ENCODE results near the gene NUMBL. TPM values are rescaled to one million over a fixed set of nuclear protein-coding genes. Genes with fewer than 3 reads are reported as not detected.

Gene NUMBL
- total and polyA plus RNA-seq, 2 of the 4 experiments (the other 2 are of a cell fraction): 6.3 to 29.0 TPM

- dilution Hi-C loops (cut with HindIII; ENCODE audit: low sequenced_read_pairs, unreplicated experiment): no loop called here
- H4K91ac ChIP-seq (ENCODE audit: insufficient read depth, low read depth, low read length): peak overlapping the region; percentile 66
- H3K4ac ChIP-seq (ENCODE audit: low read depth, low read length): peak overlapping the region; percentile 74
- no TSS peak for BruUV-seq (replicated peaks)
- peak overlapping the region; percentile 96 for H2AK5ac ChIP-seq (ENCODE audit: low read depth, low read length)
- H4K20me1 ChIP-seq (ENCODE audit: insufficient read depth, low read length): peaks cover 3% of the 10 kb centered on the region; the same call in 1 of the 2 replicates
- H2BK15ac ChIP-seq (ENCODE audit: low read depth, low read length): peak overlapping the region; percentile 86; the same call in 2 of the 3 replicates
- intact Hi-C loops (cut with micrococcal nuclease): no loop called here
- H3K4me3 ChIP-seq (ENCODE audit: insufficient read depth, low read depth, low read length): no peak overlapping the region
- DNase-seq (no peak), ATAC-seq (ENCODE audit: low read depth) (no peak)
- no peak overlapping the region for H3K4me2 ChIP-seq (ENCODE audit: low read depth, low read length)
- peak overlapping the region; percentile 29 for H3K14ac ChIP-seq (replicated peaks; ENCODE audit: low read depth, low read length)
- CTCF ChIA-PET: interaction anchor here (1.3 to 1.6 kb wide), 2 partner anchors 13 to 19 kb away, joined by 3 to 4 read pairs; no protein-coding TSS in a partner anchor
- H4K5ac ChIP-seq (ENCODE audit: low read depth, low read length): peak overlapping the region; percentile 36; the same call in 1 of the 2 replicates
- POLR2A ChIA-PET (ENCODE audit: unreplicated experiment): interaction anchor here (0.8 kb wide), 1 partner anchor 13 kb away, joined by 4 read pairs; no protein-coding TSS in a partner anchor
- H3K23ac ChIP-seq (ENCODE audit: low read depth, low read length): no peak overlapping the region
- peaks cover 49% of the 10 kb centered on the region for H3K36me3 ChIP-seq (ENCODE audit: control insufficient read depth, insufficient read depth, low read length)
- no CpG with 5 or more reads among the region's 5 CpGs for WGBS, 2 experiments (ENCODE audit: extremely low coverage in 2 of 2, insufficient read length in 1 of 2)
- TF ChIP-seq USF2 (IDR thresholded peaks at IDR 0.05; ENCODE audit: low read depth, low read length) (no peak), CEBPB (IDR thresholded peaks at IDR 0.05; ENCODE audit: low read depth, low read length) (no peak), BHLHE40 (IDR thresholded peaks at IDR 0.05; ENCODE audit: low read depth, low read length) (no peak), RAD21 (IDR thresholded peaks at IDR 0.05; ENCODE audit: low read length) (no peak)
- H2AFZ ChIP-seq (replicated peaks; ENCODE audit: low read length, poor library complexity): no peak overlapping the region
- no peak overlapping the region for H3K9ac ChIP-seq (ENCODE audit: low read depth, low read length)
- peak overlapping the region; percentile 18; the same call in 1 of the 2 replicates for H3K27ac ChIP-seq (ENCODE audit: insufficient read depth, low read length)
- peaks cover 12% of the 10 kb centered on the region; the same call in 1 of the 2 replicates for H3K4me1 ChIP-seq (ENCODE audit: control insufficient read depth, insufficient read depth, low read length)
- no peak overlapping the region for H3K56ac ChIP-seq (ENCODE audit: extremely low read depth, insufficient read depth, low read length)
- H2BK20ac ChIP-seq (ENCODE audit: low read depth, low read length): peak overlapping the region; percentile 69; the same call in 1 of the 2 replicates
- H2BK120ac ChIP-seq (ENCODE audit: low read depth, low read length): peak overlapping the region; percentile 76; the same call in 1 of the 2 replicates
- H4K8ac ChIP-seq (ENCODE audit: low read depth in 2 of 2, low read length in 2 of 2): peak overlapping the region; percentile 73 to 77; a peak in 3 of 4 replicates
- no peak overlapping the region for H2AK9ac ChIP-seq (replicated peaks; ENCODE audit: low read depth, low read length, poor library complexity)
- in situ Hi-C loops (cut with MboI; ENCODE audit: low sequenced_read_pairs): no loop called here
- H2BK5ac ChIP-seq (ENCODE audit: low read depth, low read length, poor library complexity, severe bottlenecking): peak overlapping the region; percentile 15
- no peaks in the 10 kb centered on the region for H3K27me3 ChIP-seq (ENCODE audit: control insufficient read depth, insufficient read depth, low read length)
- H3K79me1 ChIP-seq (ENCODE audit: low read depth in 1 of 2, low read length in 2 of 2): peaks cover 4 to 28% of the 10 kb centered on the region in 2 experiments
- no peaks in the 10 kb centered on the region for H3K9me3 ChIP-seq (ENCODE audit: control insufficient read depth, insufficient read depth, low read length)
- peak overlapping the region; percentile 10 for H3K18ac ChIP-seq (ENCODE audit: low read depth, low read length)
- peaks cover 12% of the 10 kb centered on the region for H3K9me1 ChIP-seq (ENCODE audit: insufficient read depth, low read length)
Observed at GRCh38 chr19:40616178-40616577, 74.3 kb downstream of the NUMBL start.

Small RNA genes lying within 50 kb of the gene (microRNA-seq; reads per million reads assigned to microRNA genes)
- not detected for gene RNU6-195P (ENCODE audit: insufficient read depth, insufficient read length)

Small RNA genes lying within 50 kb of the gene (small RNA-seq; reads per million reads assigned to genes)
- 0 reads per million in 5 experiments for gene RNU6-195P

Other genes with a start within 250 kb of the NUMBL start
- gene SERTAD3, start 246.3 kb downstream of the NUMBL start, total RNA-seq (2012; rRNA removed): 23.3 and 25.6 TPM in 2 replicates
- 17.9 and 20.5 TPM in 2 replicates for gene SERTAD3, start 246.3 kb downstream of the NUMBL start, polyA plus RNA-seq (2012; rRNA removed)
- gene BLVRB, start 224.9 kb downstream of the NUMBL start, total RNA-seq (2012; rRNA removed): 65.2 and 67.5 TPM in 2 replicates
- gene BLVRB, start 224.9 kb downstream of the NUMBL start, polyA plus RNA-seq (2012; rRNA removed): 102 and 113 TPM in 2 replicates
- gene SPTBN4, start 223.7 kb downstream of the NUMBL start, total RNA-seq (2012; rRNA removed): 0.72 and 0.83 TPM in 2 replicates
- 0.59 and 0.91 TPM in 2 replicates for gene SPTBN4, start 223.7 kb downstream of the NUMBL start, polyA plus RNA-seq (2012; rRNA removed)
- gene SHKBP1, start 113.8 kb downstream of the NUMBL start, total RNA-seq (2012; rRNA removed): 15.6 and 16.1 TPM in 2 replicates
- 94.0 and 108 TPM in 2 replicates for gene SHKBP1, start 113.8 kb downstream of the NUMBL start, polyA plus RNA-seq (2012; rRNA removed)
- gene LTBP4, start 89.3 kb downstream of the NUMBL start, total RNA-seq (2012; rRNA removed): 4.4 and 14.7 TPM in 2 replicates
- gene LTBP4, start 89.3 kb downstream of the NUMBL start, polyA plus RNA-seq (2012; rRNA removed): 61.6 and 70.3 TPM in 2 replicates
- 14.2 and 14.9 TPM in 2 replicates for gene COQ8B, start 26.2 kb upstream of the NUMBL start, total RNA-seq (2012; rRNA removed)
- 23.2 and 23.5 TPM in 2 replicates for gene COQ8B, start 26.2 kb upstream of the NUMBL start, polyA plus RNA-seq (2012; rRNA removed)
- gene ITPKC, start 26.5 kb upstream of the NUMBL start, total RNA-seq (2012; rRNA removed): 7.7 and 8.6 TPM in 2 replicates
- 8.6 and 9.4 TPM in 2 replicates for gene ITPKC, start 26.5 kb upstream of the NUMBL start, polyA plus RNA-seq (2012; rRNA removed)
- 0.28 and 0.54 TPM in 2 replicates for gene ACTMAP, start 59.8 kb upstream of the NUMBL start, total RNA-seq (2012; rRNA removed)
- 4.9 and 5.4 TPM in 2 replicates for gene ACTMAP, start 59.8 kb upstream of the NUMBL start, polyA plus RNA-seq (2012; rRNA removed)
- gene SNRPA, start 60.6 kb upstream of the NUMBL start, total RNA-seq (2012; rRNA removed): 28.3 and 30.3 TPM in 2 replicates
- 81.3 and 158 TPM in 2 replicates for gene SNRPA, start 60.6 kb upstream of the NUMBL start, polyA plus RNA-seq (2012; rRNA removed)
- not detected in 2 replicates for gene MIA, start 84.9 kb upstream of the NUMBL start, total RNA-seq (2012; rRNA removed)
- gene MIA, start 84.9 kb upstream of the NUMBL start, polyA plus RNA-seq (2012; rRNA removed): 0.44 TPM in 1 of 2 replicates, not detected in the other
- gene RAB4B, start 87.6 kb upstream of the NUMBL start, total RNA-seq (2012; rRNA removed): 7.9 and 8.3 TPM in 2 replicates
- gene RAB4B, start 87.6 kb upstream of the NUMBL start, polyA plus RNA-seq (2012; rRNA removed): 21.4 and 25.9 TPM in 2 replicates
- gene EGLN2, start 108.5 kb upstream of the NUMBL start, total RNA-seq (2012; rRNA removed): 50.5 and 54.1 TPM in 2 replicates
- 60.2 and 62.7 TPM in 2 replicates for gene EGLN2, start 108.5 kb upstream of the NUMBL start, polyA plus RNA-seq (2012; rRNA removed)
- not detected in 2 replicates for gene CYP2A6, start 159.8 kb upstream of the NUMBL start, total RNA-seq (2012; rRNA removed)
- gene CYP2A6, start 159.8 kb upstream of the NUMBL start, polyA plus RNA-seq (2012; rRNA removed): not detected in 2 replicates
- gene CYP2A7, start 191.6 kb upstream of the NUMBL start, total RNA-seq (2012; rRNA removed): not detected in 2 replicates
- gene CYP2A7, start 191.6 kb upstream of the NUMBL start, polyA plus RNA-seq (2012; rRNA removed): not detected in 2 replicates